ENCODE results near the gene FRMPD2. TPM values are rescaled to one million over a fixed set of nuclear protein-coding genes. Genes with fewer than 3 reads are reported as not detected.

Gene FRMPD2
- total RNA-seq, 1 donor from 2014 or later: 0.80 TPM

- no peak for DNase-seq (ENCODE audit: extremely low spot score, unreplicated experiment)
- Mint-ChIP-seq H3K27me3 (no peaks in the 10 kb centered on the region), H3K9me3 (no peaks in the 10 kb centered on the region), H3K4me3 (no peak overlapping the region), H3K36me3 (no peaks in the 10 kb centered on the region), H3K27ac (no peak overlapping the region), H3K4me1 (ENCODE audit: unreplicated experiment) (no peaks in the 10 kb centered on the region)
- TF ChIP-seq CTCF (conservative IDR thresholded peaks at IDR 0.05): no peak
These were observed 41.6 kb downstream of the FRMPD2 start for GRCh38 chr10:48232717-48233447.

DNA sequence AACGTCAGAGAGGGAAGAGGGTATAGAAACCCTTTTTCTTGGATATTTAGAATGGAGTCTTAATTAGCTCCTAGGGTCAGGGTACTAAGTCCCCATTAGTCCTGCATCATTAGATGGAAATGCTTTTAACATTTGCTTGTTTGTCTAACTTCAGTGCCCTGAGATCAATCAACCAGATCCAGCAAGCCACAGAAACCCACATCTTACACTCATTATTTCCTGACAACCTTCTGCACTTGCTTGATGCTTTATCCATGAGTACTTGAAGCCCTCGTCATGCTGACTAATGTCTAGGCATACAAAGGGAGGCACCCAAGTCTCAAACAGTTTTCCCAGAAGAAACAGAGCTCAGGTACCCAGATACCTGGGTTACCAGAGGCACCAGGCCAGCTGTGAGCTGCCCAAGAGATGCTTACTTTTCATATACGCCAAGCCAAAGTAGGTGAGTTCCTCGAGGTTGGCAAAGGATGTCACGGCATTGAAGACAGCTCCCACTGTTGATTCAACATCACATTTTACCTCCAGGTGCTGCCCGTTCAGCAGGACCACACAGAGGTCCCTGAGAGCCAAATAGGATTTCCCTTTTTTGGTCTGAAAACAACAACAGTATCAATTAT lies 42.7 kb downstream of the FRMPD2 start:
- H3K9me3 Mint-ChIP-seq: no peaks in the 10 kb centered on the region
- H3K36me3 Mint-ChIP-seq: no peaks in the 10 kb centered on the region
- no peak for TF ChIP-seq CTCF (conservative IDR thresholded peaks at IDR 0.05)
- DNase-seq (ENCODE audit: extremely low spot score, unreplicated experiment): no peak
- H3K4me3 Mint-ChIP-seq: no peak overlapping the region
- H3K27ac Mint-ChIP-seq: no peak overlapping the region
- no peaks in the 10 kb centered on the region for H3K4me1 Mint-ChIP-seq (ENCODE audit: unreplicated experiment)
- H3K27me3 Mint-ChIP-seq: no peaks in the 10 kb centered on the region

- Mint-ChIP-seq H3K4me1 (ENCODE audit: unreplicated experiment) (no peaks in the 10 kb centered on the region), H3K27me3 (no peaks in the 10 kb centered on the region), H3K36me3 (no peaks in the 10 kb centered on the region), H3K4me3 (no peak overlapping the region), H3K27ac (no peak overlapping the region), H3K9me3 (no peaks in the 10 kb centered on the region)
- DNase-seq (ENCODE audit: extremely low spot score, unreplicated experiment): no peak
- TF ChIP-seq CTCF (conservative IDR thresholded peaks at IDR 0.05): no peak
These were observed 43.3 kb downstream of the FRMPD2 start for GRCh38 chr10:48231178-48231577.

GRCh38 chr10:48227213-48227612 lies 47.3 kb downstream of the FRMPD2 start:
- no peak for DNase-seq (ENCODE audit: extremely low spot score, unreplicated experiment)
- Mint-ChIP-seq H3K9me3 (no peaks in the 10 kb centered on the region), H3K27ac (no peak overlapping the region), H3K27me3 (no peaks in the 10 kb centered on the region), H3K4me3 (no peak overlapping the region), H3K4me1 (ENCODE audit: unreplicated experiment) (no peaks in the 10 kb centered on the region), H3K36me3 (no peaks in the 10 kb centered on the region)
- no peak for TF ChIP-seq CTCF (conservative IDR thresholded peaks at IDR 0.05)

DNA sequence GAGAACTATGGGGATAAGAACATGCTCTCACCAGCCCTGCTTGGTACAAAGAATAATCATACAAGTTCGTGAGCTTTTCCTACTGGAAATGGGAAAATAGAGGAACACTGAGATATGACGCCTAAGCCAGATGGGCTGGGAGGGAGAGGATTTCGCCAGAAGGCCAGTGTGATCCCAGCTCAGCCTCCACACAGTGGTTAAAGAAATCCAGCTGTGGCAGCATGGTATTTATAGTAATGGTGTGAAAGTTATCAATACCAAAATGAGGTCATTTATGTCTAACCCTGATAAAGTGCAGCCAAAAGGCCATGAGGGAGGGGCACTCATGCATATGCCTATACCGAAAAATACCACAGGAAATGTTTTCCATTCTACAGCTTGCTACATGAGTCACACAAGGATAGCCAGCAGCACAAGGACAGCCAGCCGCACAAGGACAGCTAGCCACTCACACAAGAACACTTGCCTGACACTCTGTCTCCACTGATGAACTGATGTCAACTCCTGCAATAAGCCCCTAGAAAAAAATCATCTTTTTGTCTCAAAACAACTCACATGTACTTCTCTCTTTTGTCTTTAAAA lies 49.4 kb downstream of the FRMPD2 start:
- Mint-ChIP-seq H3K36me3 (no peaks in the 10 kb centered on the region), H3K27me3 (no peaks in the 10 kb centered on the region), H3K27ac (no peak overlapping the region), H3K9me3 (peaks cover 5% of the 10 kb centered on the region), H3K4me3 (no peak overlapping the region), H3K4me1 (ENCODE audit: unreplicated experiment) (no peaks in the 10 kb centered on the region)
- no peak for DNase-seq (ENCODE audit: extremely low spot score, unreplicated experiment)
- no peak for TF ChIP-seq CTCF (conservative IDR thresholded peaks at IDR 0.05)

Measured in type B pancreatic cell (in vitro differentiated cells).